GM19238 (cell line): ENCODE data around the gene RAB28.

Source experiments
- DNase-seq: peaks from one replicate; pipeline ENCODE4 v3.0.0; 2011; ENCODE audit warnings: low spot score; ENCODE audit not compliant: insufficient read length

Gene RAB28

DNA sequence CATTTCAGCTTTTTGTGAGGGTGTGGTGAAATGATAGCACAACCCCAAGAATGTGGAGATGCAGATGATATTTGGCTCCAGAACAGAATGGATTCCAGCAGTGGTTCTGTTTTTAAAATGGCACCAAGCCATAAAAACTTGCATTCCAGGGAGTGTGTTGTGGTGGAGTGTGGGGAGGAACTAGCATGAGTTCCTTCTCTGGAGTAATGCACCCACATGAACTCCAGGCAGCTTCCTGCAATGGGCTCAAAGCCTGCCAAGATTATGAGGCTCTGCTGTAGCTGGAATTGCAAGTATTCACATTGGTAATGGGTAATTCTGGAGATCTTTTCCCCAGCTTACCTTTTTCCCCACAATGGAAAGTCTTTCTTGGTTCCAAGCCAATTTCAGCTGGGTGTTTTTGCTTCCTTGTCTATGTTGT, 161.4 kb downstream of the RAB28 start:
- no peak for DNase-seq
